GM21360 (cell line): ENCODE data around the gene TMPRSS11F.

ENCODE experiments used
- ATAC-seq: cut with Tn5 transposase; IDR thresholded peaks from one replicate; pipeline ENCODE4 v1.9.1; 2021; ENCODE audit warnings: mild to moderate bottlenecking, moderate library complexity; ENCODE audit not compliant: unreplicated experiment

Gene TMPRSS11F

DNA sequence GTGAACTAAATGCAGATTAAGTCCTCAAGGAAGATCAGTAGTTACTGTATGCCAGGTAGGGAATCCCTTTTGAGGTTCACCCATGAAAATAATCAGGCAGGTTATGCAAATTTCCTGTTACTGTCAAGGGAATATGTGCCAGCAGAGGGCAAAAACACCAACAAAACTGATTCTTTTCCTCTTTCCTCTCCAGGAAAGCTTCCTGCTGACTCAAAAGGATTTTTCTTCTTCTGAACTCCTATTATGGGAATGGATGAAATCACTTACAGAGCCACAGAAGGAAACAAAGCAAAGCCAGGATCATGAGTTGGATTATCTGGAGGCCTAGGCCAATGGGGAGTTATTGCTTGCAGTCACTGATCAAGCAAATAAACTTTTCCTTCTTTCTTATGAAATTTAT, 49.7 kb downstream of the TMPRSS11F start:
- ATAC-seq = no peak

DNA sequence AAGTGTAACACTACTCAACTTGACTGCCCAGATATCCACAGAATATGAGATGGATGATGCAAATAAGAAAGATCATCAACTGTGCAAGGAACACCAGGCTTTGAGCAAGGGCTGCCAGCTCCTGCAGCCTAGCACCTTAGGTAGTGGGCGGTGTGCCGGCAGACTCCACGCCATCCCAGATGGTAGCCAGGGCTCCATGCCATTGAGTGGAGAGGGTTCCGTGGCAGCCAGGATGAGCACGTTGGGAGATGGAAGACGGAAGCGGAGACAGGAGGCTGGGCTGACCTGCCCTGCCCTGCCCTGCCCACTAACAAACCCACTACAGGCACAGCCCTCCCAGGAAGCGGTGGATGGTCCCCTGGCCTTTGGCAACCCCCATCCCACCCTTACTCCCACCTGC, 51.9 kb downstream of the TMPRSS11F start:
- no peak for ATAC-seq

DNA sequence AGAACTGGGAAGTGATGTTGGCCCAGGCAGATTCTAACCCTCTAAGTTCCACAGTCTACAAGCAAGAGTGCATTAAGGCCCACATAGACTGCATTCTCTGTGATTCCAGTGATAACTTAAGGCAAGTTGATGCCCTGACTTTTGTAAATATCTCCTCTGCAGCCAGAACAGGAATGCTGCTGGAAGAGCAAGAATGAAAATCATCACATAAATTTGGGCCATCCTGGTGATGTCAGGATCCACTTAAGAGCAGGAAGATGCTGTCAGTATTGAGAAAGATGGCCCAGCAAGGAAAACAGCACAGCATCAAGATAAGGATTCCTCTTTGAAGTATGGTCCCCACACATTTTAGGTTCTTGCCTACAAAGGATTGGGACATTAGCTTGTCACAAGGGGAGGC, 52.4 kb downstream of the TMPRSS11F start:
- ATAC-seq = no peak

DNA sequence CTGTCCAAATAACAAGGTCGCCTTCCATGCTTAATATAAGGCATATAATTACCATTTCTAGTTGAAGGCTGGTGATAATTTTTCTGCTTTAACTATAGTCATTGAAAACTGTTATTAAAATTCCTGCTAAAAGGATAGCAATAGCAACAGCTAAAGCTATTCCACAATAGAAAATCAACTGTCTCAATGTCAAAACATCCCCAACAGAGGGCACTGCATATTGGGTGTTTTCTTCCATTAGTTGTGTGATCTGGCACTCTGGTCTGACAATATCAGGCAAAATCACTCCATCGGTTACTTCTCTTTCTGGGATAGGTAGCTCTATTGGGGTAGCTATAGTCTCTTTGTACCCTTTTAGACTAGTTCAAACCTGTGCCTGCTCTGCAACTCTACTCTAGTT, 53.5 kb downstream of the TMPRSS11F start:
- no peak for ATAC-seq

DNA sequence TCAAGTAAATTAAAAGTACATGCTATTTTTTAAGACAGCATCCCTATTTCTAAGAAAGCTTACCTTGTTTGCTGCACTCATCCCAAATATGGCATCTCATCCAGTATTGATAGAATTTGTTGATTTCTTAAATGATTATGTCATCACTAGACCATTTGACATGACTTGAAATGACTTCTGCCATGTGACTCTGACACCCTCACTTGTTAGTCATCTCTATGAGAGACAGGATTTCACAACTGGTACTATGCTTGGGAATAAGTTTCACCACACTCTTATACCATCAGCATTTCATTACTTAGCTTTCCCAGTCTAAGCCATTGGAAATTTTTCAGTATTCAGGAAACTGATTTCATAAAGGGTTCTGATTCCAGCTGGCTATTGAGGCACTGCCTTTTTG, 55.3 kb downstream of the TMPRSS11F start:
- ATAC-seq = no peak

DNA sequence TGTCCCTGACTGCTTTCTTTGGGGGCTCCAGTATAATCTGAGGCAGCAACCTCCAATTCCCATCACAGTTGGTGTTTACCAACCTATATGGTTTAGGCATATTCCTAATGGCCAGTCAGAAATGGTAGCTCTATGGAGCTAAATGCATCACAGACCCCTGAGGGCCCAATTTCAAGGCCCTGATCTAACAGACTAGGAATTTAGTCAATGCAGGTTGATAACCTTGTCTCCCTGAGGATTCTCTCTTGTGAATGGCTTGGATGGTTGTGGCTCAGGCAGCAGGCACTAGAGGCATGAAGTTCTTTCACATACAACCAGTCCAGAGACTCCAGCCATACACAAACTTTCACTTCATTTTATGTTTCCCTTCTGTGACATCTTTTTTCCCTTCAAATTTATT, 59.4 kb downstream of the TMPRSS11F start:
- ATAC-seq = no peak

DNA sequence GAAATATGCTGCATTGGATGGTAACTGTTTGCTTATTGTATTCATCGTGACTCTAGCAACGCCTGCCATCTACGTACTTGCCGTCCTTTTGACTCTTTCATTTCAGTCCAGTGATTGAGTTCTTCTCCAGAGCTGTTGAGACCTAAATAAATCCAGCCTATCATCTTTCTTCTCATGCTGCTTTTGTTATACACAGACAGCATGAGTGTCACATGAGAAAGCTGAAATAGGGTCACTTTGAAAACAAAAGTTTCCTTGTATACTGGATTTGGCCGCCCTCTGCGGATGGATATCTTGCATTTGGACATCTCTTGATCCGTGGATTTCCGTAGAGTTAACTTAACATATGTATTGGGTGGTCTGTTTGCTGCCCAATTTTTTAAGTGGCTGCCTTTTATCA, 67.2 kb downstream of the TMPRSS11F start:
- ATAC-seq = no peak

DNA sequence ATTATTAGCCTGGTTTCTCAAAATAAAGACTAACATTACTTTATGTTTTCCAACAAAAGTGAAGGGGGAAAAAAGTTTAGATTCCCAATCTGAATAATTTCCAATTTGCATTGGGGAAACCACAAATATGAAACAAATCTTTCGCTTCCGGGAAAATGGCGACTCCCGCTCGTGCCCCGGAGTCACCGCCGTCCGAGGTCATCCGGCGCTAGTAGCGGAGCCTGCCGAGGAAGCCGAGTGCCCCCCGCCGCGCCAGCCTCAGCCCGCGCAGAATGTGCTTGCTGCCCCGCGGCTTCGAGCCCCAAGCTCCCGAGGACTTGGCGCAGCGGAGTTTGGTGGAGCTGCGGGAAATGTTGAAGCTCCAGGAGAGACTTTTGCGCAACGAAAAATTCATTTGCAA, 91.4 kb downstream of the TMPRSS11F start:
- ATAC-seq = no peak

DNA sequence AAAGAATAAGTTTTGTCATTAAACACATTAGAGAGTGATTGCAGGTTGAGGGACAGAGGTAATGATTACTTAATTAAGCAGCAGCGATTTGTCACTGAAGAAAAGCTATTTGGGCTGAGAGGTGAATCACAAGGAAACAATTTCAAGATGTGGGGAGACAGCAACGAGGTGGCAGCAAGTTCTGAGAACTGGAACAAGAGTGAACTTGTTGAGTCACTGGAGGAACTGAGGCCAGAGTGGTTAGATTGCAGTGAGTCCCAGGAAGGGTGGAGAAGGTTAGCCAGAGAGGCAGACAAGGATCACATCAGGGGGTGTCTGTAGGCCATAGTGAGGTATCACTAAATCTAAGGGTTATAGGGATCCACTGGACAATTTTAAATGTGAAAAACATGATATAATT, 108.5 kb downstream of the TMPRSS11F start:
- ATAC-seq = no peak

DNA sequence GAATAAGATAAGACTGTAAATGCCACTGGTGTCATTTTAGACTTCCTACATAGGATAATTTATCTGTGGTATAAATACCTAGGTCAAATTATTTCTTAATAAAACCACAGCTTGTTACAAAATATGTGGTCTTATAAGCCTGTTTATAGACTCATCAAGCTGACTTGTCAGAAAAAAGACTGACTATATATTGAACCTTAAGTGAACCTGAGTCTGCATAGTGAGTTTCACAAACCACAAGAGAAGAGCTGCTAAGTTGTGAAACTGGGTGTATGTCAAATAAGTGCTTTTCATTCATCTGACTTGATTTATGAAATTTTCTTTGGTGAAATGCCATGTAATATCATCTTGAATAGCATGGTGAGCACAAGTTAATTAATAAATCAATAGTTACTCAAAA, 118.0 kb downstream of the TMPRSS11F start:
- ATAC-seq = no peak
